HepG2 (cell line): ENCODE results near the gene PTPN3. TPM values are rescaled to one million over a fixed set of nuclear protein-coding genes. Genes with fewer than 3 reads are reported as not detected.

Source experiments
- CBFB ChIP-seq: sonication (generic); formaldehyde crosslinking; IDR thresholded peaks from 2 replicates; pipeline ENCODE4 v1.4.0; 2020; ENCODE audit warnings: missing genetic modification reagents
- CEBPB ChIP-seq: IDR thresholded peaks from 2 replicates; pipeline ENCODE4 v1.6.1; 2011; ENCODE audit warnings: low read depth, low read length, improper control_type of control experiment, borderline replicate concordance
- CSRNP1 ChIP-seq: sonication (generic); formaldehyde crosslinking; IDR thresholded peaks from 2 replicates; pipeline ENCODE4 v1.8.1; 2023; ENCODE audit warnings: mild to moderate bottlenecking, missing genetic modification reagents
- FOXM1 ChIP-seq: sonication (generic); formaldehyde crosslinking; IDR thresholded peaks from 2 replicates; pipeline ENCODE4 v1.5.0; 2020; ENCODE audit warnings: missing genetic modification reagents
- GZF1 ChIP-seq: sonication (generic); formaldehyde crosslinking; IDR thresholded peaks from 2 replicates; pipeline ENCODE4 v1.5.1; 2020; ENCODE audit warnings: mild to moderate bottlenecking, missing genetic modification reagents
- HINFP ChIP-seq: sonication (generic); formaldehyde crosslinking; IDR thresholded peaks from 2 replicates; pipeline ENCODE4 v1.4.0; 2020; ENCODE audit warnings: low read depth, mild to moderate bottlenecking, missing genetic modification reagents
- KLF6 ChIP-seq: IDR thresholded peaks from 2 replicates; pipeline ENCODE4 v1.8.0; 2016; ENCODE audit warnings: missing biosample characterization, missing genetic modification reagents
- MAX ChIP-seq: IDR thresholded peaks from 2 replicates; pipeline ENCODE4 v1.6.1; 2012; ENCODE audit warnings: inconsistent platforms
- NCOA2 ChIP-seq: sonication (generic); formaldehyde crosslinking; IDR thresholded peaks from 2 replicates; pipeline ENCODE4 v1.8.0; 2022; ENCODE audit warnings: inconsistent platforms
- PAXIP1 ChIP-seq: sonication (generic); formaldehyde crosslinking; conservative IDR thresholded peaks from 2 replicates; pipeline ENCODE4 v1.4.0; 2020; ENCODE audit warnings: mild to moderate bottlenecking, missing genetic modification reagents, moderate library complexity
- PHF21A ChIP-seq: sonication (generic); formaldehyde crosslinking; IDR thresholded peaks from 2 replicates; pipeline ENCODE4 v1.5.0; 2020; ENCODE audit warnings: mild to moderate bottlenecking, missing genetic modification reagents
- REPIN1 ChIP-seq: sonication (generic); formaldehyde crosslinking; IDR thresholded peaks from 2 replicates; pipeline ENCODE4 v1.8.0; 2022; ENCODE audit warnings: missing genetic modification reagents, low read depth, mild to moderate bottlenecking, borderline replicate concordance
- SALL1 ChIP-seq: sonication (generic); formaldehyde crosslinking; IDR thresholded peaks from 2 replicates; pipeline ENCODE4 v1.8.0; 2022; ENCODE audit warnings: mild to moderate bottlenecking, missing genetic modification reagents
- SNAPC2 ChIP-seq: sonication (generic); formaldehyde crosslinking; IDR thresholded peaks from 2 replicates; pipeline ENCODE4 v1.8.1; 2022; ENCODE audit warnings: mild to moderate bottlenecking, missing genetic modification reagents
- SP140L ChIP-seq: sonication (generic); formaldehyde crosslinking; IDR thresholded peaks from 2 replicates; pipeline ENCODE4 v1.4.0; 2020; ENCODE audit warnings: missing genetic modification reagents, borderline replicate concordance
- TAF1 ChIP-seq: sonication (generic); formaldehyde crosslinking; IDR thresholded peaks from 2 replicates; pipeline ENCODE4 v1.4.0; 2020; ENCODE audit warnings: missing genetic modification reagents
- TEF ChIP-seq: sonication (generic); formaldehyde crosslinking; IDR thresholded peaks from 2 replicates; pipeline ENCODE4 v1.5.0; 2020; ENCODE audit warnings: missing genetic modification reagents
- TSC22D2 ChIP-seq: sonication (generic); formaldehyde crosslinking; IDR thresholded peaks from 2 replicates; pipeline ENCODE4 v1.5.1; 2020; ENCODE audit warnings: missing genetic modification reagents, mild to moderate bottlenecking, borderline replicate concordance
- ZNF30 ChIP-seq: sonication (generic); formaldehyde crosslinking; IDR thresholded peaks from 2 replicates; pipeline ENCODE4 v1.5.0; 2020; ENCODE audit warnings: mild to moderate bottlenecking, missing genetic modification reagents
- ZNF543 ChIP-seq: sonication (generic); formaldehyde crosslinking; IDR thresholded peaks from 2 replicates; pipeline ENCODE4 v1.4.0; 2020; ENCODE audit warnings: mild to moderate bottlenecking, missing genetic modification reagents
- ZNF549 ChIP-seq: sonication (generic); formaldehyde crosslinking; IDR thresholded peaks from 2 replicates; pipeline ENCODE4 v1.5.0; 2020; ENCODE audit warnings: missing genetic modification reagents
- ZNF567 ChIP-seq: sonication (generic); formaldehyde crosslinking; IDR thresholded peaks from 2 replicates; pipeline ENCODE4 v1.8.1; 2023; ENCODE audit warnings: mild to moderate bottlenecking, missing genetic modification reagents, borderline replicate concordance
- ZNF790 ChIP-seq: sonication (generic); formaldehyde crosslinking; IDR thresholded peaks from 2 replicates; pipeline ENCODE4 v1.8.0; 2022; ENCODE audit warnings: missing genetic modification reagents, mild to moderate bottlenecking, borderline replicate concordance
- ZZZ3 ChIP-seq: sonication (generic); formaldehyde crosslinking; IDR thresholded peaks from 2 replicates; pipeline ENCODE4 v1.4.0; 2020; ENCODE audit warnings: missing genetic modification reagents, mild to moderate bottlenecking, borderline replicate concordance
- polyA plus RNA-seq, 8 experiments: library from polyadenylated mRNA; depleted of rRNA in 3 of 8; stranded (reverse) in 7 of 8; unstranded in 1 of 8; fragments of >200 nt; fragmentation: Illumina TruSeq in 4 of 8; extraction: Trizol in 4 of 8; gene quantifications; 2 replicates each; pipeline versions ENCODE4 v1.2.1 to v1.2.3, GENCODE V29; 2011 to 2016; ENCODE audit warnings: low read depth in 4 of 8, missing spikeins in 1 of 8, mixed read lengths in 1 of 8; ENCODE audit not compliant: insufficient read depth in 1 of 8
- total RNA-seq, 5 experiments: library from RNA; depleted of rRNA; stranded (reverse); fragments of >200 nt; fragmentation: Illumina TruSeq; extraction: Trizol; gene quantifications; 2 replicates each; pipeline ENCODE4 v1.2.3, GENCODE V29; 2016; ENCODE audit warnings: low read depth in 1 of 5

Gene PTPN3
- total and polyA plus RNA-seq, 2 of the 13 experiments (the other 11 are each of a cell fraction or from before 2014, with no cell fraction given), result 5.6 to 20.5 TPM

- TF ChIP-seq PAXIP1 (CRISPR knock-in tag) (peak; percentile 84), CBFB (CRISPR knock-in tag) (0 out of 2 replicates have a peak, but pooled peaks have one; percentile 21), MAX (peak; percentile 83), TAF1 (CRISPR knock-in tag) (no peak), ZNF543 (0 out of 2 replicates have a peak, but pooled peaks have one; percentile 34), NCOA2 (CRISPR knock-in tag) (peak; percentile 68), KLF6 (CRISPR knock-in tag) (peak; percentile 64), ZNF30 (CRISPR knock-in tag) (no peak), PHF21A (CRISPR knock-in tag) (peak; percentile 77), ZNF549 (CRISPR knock-in tag) (no peak), CEBPB (peak; percentile 99), SP140L (CRISPR knock-in tag) (no peak), SALL1 (CRISPR knock-in tag) (peak; percentile 92), SNAPC2 (0 out of 2 replicates have a peak, but pooled peaks have one; percentile 62), GZF1 (CRISPR knock-in tag) (no peak), ZNF790 (no peak), ZZZ3 (CRISPR knock-in tag) (no peak), FOXM1 (CRISPR knock-in tag) (no peak), REPIN1 (CRISPR knock-in tag) (peak; percentile 53; the same call in 1 of the 2 replicates), HINFP (CRISPR knock-in tag) (0 out of 2 replicates have a peak, but pooled peaks have one; percentile 53), TSC22D2 (CRISPR knock-in tag) (no peak), ZNF567 (CRISPR knock-in tag) (no peak), CSRNP1 (CRISPR knock-in tag) (peak; percentile 72; the same call in 1 of the 2 replicates), TEF (CRISPR knock-in tag) (no peak)
Measured at GRCh38 chr9:109507421-109507838, 9.3 kb upstream of the PTPN3 start (continued).
